Memory B cell (primary cell): ENCODE measurements around the gene TARBP1.
A peak's percentile ranks its signal among the peaks of the same experiment; 100 is the strongest.
"Not testable (repeated sequence)": the region's sequence is repeated elsewhere in the genome, so short reads cannot be mapped to it uniquely, and the experiment has no call there.

Source experiments
- ATAC-seq: fragments of 150-1000 bp; cut with Tn5 transposase; 2 replicates; pipeline ENCODE4 v1.10.0; 2021; ENCODE audit warnings: low read depth, mild to moderate bottlenecking, moderate library complexity
- DNase-seq, 2 donors: peaks; one replicate each; pipeline ENCODE4 v3.0.0; 2022; ENCODE audit warnings: low spot score in 2 of 2
- H3K27ac Mint-ChIP-seq: one replicate; pipeline ENCODE4 v1.8.0; 2022; ENCODE audit warnings: mild to moderate bottlenecking, moderate library complexity, mixed read lengths
- H3K27me3 Mint-ChIP-seq: one replicate; pipeline ENCODE4 v1.8.0; 2022; ENCODE audit warnings: mixed read lengths
- H3K36me3 Mint-ChIP-seq: one replicate; pipeline ENCODE4 v1.8.0; 2022; ENCODE audit warnings: mild to moderate bottlenecking, mixed read lengths
- H3K4me1 Mint-ChIP-seq: one replicate; pipeline ENCODE4 v1.8.0; 2022; ENCODE audit warnings: mixed read lengths
- H3K4me3 Mint-ChIP-seq: one replicate; pipeline ENCODE4 v1.8.0; 2022; ENCODE audit warnings: mild to moderate bottlenecking, moderate library complexity, mixed read lengths
- H3K9me3 Mint-ChIP-seq: one replicate; pipeline ENCODE4 v1.8.0; 2022; ENCODE audit warnings: mixed read lengths

The TARBP1 gene

GRCh38 chr1:234478481-234479309 lies at the start of gene TARBP1:
TSS of gene TARBP1 (minus strand) at chr1:234479179. CDS start at chr1:234479103, 76 bp downstream.
- H3K4me3 Mint-ChIP-seq: peak within 1 kb of the TSS; percentile 82
- H3K27me3 Mint-ChIP-seq: no peaks in the 10 kb centered on the region
- peaks cover 5% of the 10 kb centered on the region for H3K9me3 Mint-ChIP-seq
- H3K27ac Mint-ChIP-seq: peak within 1 kb of the TSS; percentile 79
- DNase-seq (peak; percentile 79 to 88), ATAC-seq (peak; percentile 69)
- peaks cover 15% of the 10 kb centered on the region for H3K4me1 Mint-ChIP-seq
- peaks cover 5% of the 10 kb centered on the region for H3K36me3 Mint-ChIP-seq

GRCh38 chr1:234528074-234528865 lies 49.3 kb upstream of the TARBP1 start:
- Mint-ChIP-seq H3K27ac (no peak overlapping the region), H3K27me3 (peaks cover 2% of the 10 kb centered on the region), H3K4me3 (no peak overlapping the region), H3K9me3 (no peaks in the 10 kb centered on the region), H3K36me3 (no peaks in the 10 kb centered on the region), H3K4me1 (peaks cover 10% of the 10 kb centered on the region)
- no peak for DNase-seq
- ATAC-seq: no peak

DNA sequence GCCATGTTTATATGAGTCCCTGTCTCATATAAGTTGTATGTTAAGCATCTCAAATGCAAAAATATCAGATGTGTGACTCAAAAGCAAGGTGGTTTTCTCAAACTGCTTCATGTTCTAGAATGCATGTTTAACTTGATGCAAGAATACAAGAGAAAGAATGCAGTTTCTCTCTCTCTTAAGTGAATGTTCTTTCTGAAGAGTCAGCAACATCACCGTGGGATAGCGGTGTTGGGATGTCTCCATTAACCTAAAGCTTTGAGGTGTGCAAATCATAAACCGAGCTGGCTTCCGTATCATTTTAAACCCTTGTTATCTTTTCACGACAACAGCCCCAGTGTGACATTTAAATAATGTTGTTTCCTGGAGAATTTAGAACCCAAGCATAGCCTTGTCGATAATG lies 48.4 kb upstream of the TARBP1 start:
- no peak for DNase-seq
- ATAC-seq: no peak
- Mint-ChIP-seq H3K36me3 (no peaks in the 10 kb centered on the region), H3K4me3 (no peak overlapping the region), H3K9me3 (no peaks in the 10 kb centered on the region), H3K4me1 (peaks cover 10% of the 10 kb centered on the region), H3K27ac (no peak overlapping the region), H3K27me3 (peaks cover 2% of the 10 kb centered on the region)

DNA sequence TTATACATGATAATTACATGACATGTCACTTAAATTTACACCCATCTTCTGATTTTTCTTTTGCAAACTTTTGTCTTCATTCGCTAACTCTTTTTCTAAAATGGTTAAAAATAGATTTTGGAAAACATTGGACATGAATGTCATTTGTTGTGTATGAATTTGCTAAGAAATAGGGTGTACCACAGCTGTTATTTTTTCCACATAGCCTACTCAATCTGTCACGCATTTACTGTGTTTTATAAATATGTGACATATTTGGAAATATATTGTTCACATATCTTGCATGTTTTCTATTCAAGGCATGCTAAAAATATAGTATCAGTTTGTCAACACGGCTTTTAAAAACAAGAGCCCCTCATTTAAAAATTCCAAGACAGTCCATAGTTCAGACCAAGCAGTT lies 47.9 kb upstream of the TARBP1 start:
- H3K4me3 Mint-ChIP-seq: no peak overlapping the region
- H3K36me3 Mint-ChIP-seq: no peaks in the 10 kb centered on the region
- DNase-seq (no peak), ATAC-seq (no peak)
- peaks cover 10% of the 10 kb centered on the region for H3K4me1 Mint-ChIP-seq
- no peak overlapping the region for H3K27ac Mint-ChIP-seq
- no peaks in the 10 kb centered on the region for H3K9me3 Mint-ChIP-seq
- no peaks in the 10 kb centered on the region for H3K27me3 Mint-ChIP-seq

- H3K4me1 Mint-ChIP-seq: peaks cover 13% of the 10 kb centered on the region
- ATAC-seq: no peak
- H3K9me3 Mint-ChIP-seq: no peaks in the 10 kb centered on the region
- no peaks in the 10 kb centered on the region for H3K27me3 Mint-ChIP-seq
- H3K27ac Mint-ChIP-seq: no peak overlapping the region
- no peak overlapping the region for H3K4me3 Mint-ChIP-seq
- DNase-seq: no peak
- H3K36me3 Mint-ChIP-seq: no peaks in the 10 kb centered on the region
These were observed 46.3 kb upstream of the TARBP1 start for GRCh38 chr1:234525099-234525799.

- DNase-seq (no peak), ATAC-seq (no peak)
- Mint-ChIP-seq H3K27ac (no peak overlapping the region), H3K27me3 (no peaks in the 10 kb centered on the region), H3K4me3 (no peak overlapping the region), H3K4me1 (peaks cover 14% of the 10 kb centered on the region), H3K9me3 (no peaks in the 10 kb centered on the region), H3K36me3 (no peaks in the 10 kb centered on the region)
These were observed 42.9 kb upstream of the TARBP1 start for GRCh38 chr1:234521836-234522235.

DNA sequence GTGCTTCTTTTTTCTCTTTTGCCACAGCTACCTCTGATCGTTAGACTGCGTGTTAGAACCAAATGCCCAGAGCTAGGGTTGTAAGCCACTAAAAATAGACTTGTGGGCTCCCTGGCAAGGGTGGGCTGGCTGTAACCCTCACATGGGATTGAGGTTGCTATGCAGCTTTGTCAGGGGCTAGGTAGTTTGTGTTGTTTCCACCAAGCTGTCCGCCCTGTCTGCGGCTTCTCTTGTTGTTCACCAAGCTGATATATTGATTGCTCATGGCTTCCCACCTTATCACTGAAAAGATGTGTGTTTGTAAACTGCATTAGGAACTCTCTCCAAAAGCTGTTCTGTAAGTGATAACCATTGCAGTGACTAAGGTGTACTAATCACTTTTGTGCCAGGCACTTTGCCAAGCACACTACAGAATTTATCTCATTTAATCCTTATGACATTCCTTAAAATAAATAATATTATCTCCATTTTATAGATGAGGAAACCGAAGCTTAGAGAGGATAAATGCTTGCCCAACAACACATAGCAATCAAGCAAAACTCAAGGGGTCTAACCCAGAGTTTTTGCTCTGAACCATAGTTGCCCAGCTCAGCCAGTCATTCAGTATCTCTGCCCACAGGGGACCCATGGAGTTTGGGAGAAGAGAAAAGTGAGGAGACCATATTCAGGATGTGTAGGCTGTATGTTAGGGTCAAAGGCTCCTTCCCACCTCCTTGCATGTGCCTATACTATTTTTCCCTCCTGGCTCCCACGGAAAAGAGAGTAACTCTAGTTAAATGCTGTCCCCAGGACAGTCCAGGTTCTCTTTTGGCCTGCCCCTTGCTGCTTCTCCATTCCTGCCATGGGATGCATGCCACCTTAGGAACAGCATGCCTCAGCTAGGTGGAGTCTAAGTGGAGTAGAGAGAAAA lies 42.2 kb upstream of the TARBP1 start:
- H3K4me1 Mint-ChIP-seq: peaks cover 14% of the 10 kb centered on the region
- DNase-seq (no peak), ATAC-seq (no peak)
- peak overlapping the region; percentile 30 for H3K27ac Mint-ChIP-seq
- H3K36me3 Mint-ChIP-seq: no peaks in the 10 kb centered on the region
- no peak overlapping the region for H3K4me3 Mint-ChIP-seq
- no peaks in the 10 kb centered on the region for H3K27me3 Mint-ChIP-seq
- H3K9me3 Mint-ChIP-seq: no peaks in the 10 kb centered on the region

GRCh38 chr1:234519506-234519905 lies 40.5 kb upstream of the TARBP1 start:
- H3K4me3 Mint-ChIP-seq: no peak overlapping the region
- no peaks in the 10 kb centered on the region for H3K36me3 Mint-ChIP-seq
- no peaks in the 10 kb centered on the region for H3K27me3 Mint-ChIP-seq
- no peak for ATAC-seq
- peak overlapping the region; percentile 58 for H3K27ac Mint-ChIP-seq
- no peaks in the 10 kb centered on the region for H3K9me3 Mint-ChIP-seq
- H3K4me1 Mint-ChIP-seq: peaks cover 9% of the 10 kb centered on the region
- DNase-seq: no peak

- Mint-ChIP-seq H3K27me3 (no peaks in the 10 kb centered on the region), H3K36me3 (no peaks in the 10 kb centered on the region), H3K27ac (no peak overlapping the region), H3K4me1 (peaks cover 9% of the 10 kb centered on the region), H3K4me3 (no peak overlapping the region), H3K9me3 (no peaks in the 10 kb centered on the region)
- DNase-seq: no peak
- ATAC-seq: no peak
These were observed 39.9 kb upstream of the TARBP1 start for GRCh38 chr1:234518876-234519275.

DNA sequence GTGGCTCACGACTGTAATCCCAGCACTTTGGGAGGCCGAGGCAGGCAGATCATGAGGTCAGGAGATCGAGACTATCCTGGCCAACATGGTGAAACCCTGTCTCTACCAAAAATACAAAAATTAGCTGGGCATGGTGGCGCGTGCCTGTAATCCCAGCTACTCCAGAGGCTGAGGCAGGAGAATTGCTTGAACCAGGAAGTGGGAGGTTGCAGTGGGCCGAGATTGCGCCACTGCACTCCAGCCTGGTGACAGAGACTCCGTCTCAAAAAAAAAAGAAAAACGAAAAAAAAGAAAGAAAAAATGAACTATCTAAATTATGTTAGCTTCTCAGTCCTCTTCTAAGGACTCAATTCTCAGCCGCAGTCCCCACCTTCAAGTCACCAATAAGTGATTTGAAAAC lies 39.1 kb upstream of the TARBP1 start:
- ATAC-seq, H3K9me3 Mint-ChIP-seq, H3K27me3 Mint-ChIP-seq, H3K4me1 Mint-ChIP-seq, DNase-seq, H3K27ac Mint-ChIP-seq, H3K36me3 Mint-ChIP-seq, H3K4me3 Mint-ChIP-seq: not testable (repeated sequence)

DNA sequence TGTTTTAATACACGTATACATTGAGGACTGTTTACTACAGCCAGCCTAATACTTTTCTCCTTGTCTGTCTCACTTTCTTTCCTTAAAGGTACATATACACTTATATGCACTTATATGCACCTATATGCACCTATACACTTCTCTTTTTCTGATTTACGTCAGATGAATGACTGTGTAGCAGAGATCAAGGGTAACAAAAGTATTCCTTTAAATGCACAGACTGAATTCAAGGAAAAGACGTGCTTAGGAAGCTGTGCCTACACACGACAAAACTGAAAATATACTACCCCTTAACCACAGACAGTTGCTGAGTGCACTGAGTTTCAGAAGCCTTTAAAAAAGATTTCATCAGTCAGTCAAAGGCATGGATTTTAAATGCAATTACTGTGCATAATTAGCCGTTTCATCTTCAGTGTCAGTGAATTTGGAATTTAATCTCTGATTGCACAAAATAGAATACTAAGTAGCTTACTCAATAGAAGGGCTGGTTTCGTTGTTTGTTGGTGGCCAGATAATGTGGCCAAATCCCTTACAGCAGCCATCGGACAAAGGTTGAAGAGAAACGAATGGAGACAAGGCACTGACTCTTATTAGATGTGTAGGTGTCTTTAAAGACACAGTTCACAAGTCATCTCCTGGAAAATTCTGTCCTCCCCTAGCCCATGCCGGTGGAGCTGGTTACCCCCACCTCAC lies 38.3 kb upstream of the TARBP1 start:
- ATAC-seq: no peak

GRCh38 chr1:234515821-234516241 lies 36.9 kb upstream of the TARBP1 start:
- no peaks in the 10 kb centered on the region for H3K9me3 Mint-ChIP-seq
- H3K27ac Mint-ChIP-seq: no peak overlapping the region
- no peaks in the 10 kb centered on the region for H3K36me3 Mint-ChIP-seq
- H3K4me1 Mint-ChIP-seq: peaks cover 14% of the 10 kb centered on the region
- no peak for ATAC-seq
- no peak for DNase-seq
- H3K27me3 Mint-ChIP-seq: no peaks in the 10 kb centered on the region
- no peak overlapping the region for H3K4me3 Mint-ChIP-seq

More for the DNA sequence above, 38.3 kb upstream of the TARBP1 start:
- Mint-ChIP-seq H3K4me1 (peaks cover 13% of the 10 kb centered on the region), H3K27ac (no peak overlapping the region), H3K36me3 (no peaks in the 10 kb centered on the region), H3K9me3 (no peaks in the 10 kb centered on the region), H3K27me3 (no peaks in the 10 kb centered on the region), H3K4me3 (no peak overlapping the region)
- no peak for DNase-seq

- H3K27me3 Mint-ChIP-seq: no peaks in the 10 kb centered on the region
- H3K9me3 Mint-ChIP-seq: no peaks in the 10 kb centered on the region
- peaks cover 12% of the 10 kb centered on the region for H3K4me1 Mint-ChIP-seq
- no peak overlapping the region for H3K4me3 Mint-ChIP-seq
- DNase-seq (no peak), ATAC-seq (no peak)
- H3K36me3 Mint-ChIP-seq: no peaks in the 10 kb centered on the region
- H3K27ac Mint-ChIP-seq: no peak overlapping the region
These were observed 36.4 kb upstream of the TARBP1 start for GRCh38 chr1:234515411-234515810.
